RWPE2 (cell line): ENCODE results near the gene AGBL4.

ENCODE experiments used
- ATAC-seq: fragments of 200-7000 bp; cut with Tn5 transposase; 3 replicates; pipeline ENCODE4 v1.9.1; 2021; ENCODE audit warnings: low read depth
- DNase-seq: peaks from one replicate; pipeline ENCODE4 v3.0.0-alpha.2; 2020; ENCODE audit warnings: low spot score
- H3K27ac ChIP-seq: fragments of 450-650 bp; 2 replicates; pipeline ENCODE4 v1.5.1; 2017; ENCODE audit warnings: mild to moderate bottlenecking; ENCODE audit not compliant: poor library complexity, severe bottlenecking
- H3K27me3 ChIP-seq: fragments of 250-450 bp; sonication (Bioruptor Pico); 2 replicates; pipeline ENCODE4 v1.5.1; 2021; ENCODE audit warnings: mild to moderate bottlenecking, moderate library complexity; ENCODE audit not compliant: insufficient read depth, poor library complexity, severe bottlenecking
- H3K36me3 ChIP-seq: fragments of 250-450 bp; sonication (Bioruptor Pico); 2 replicates; pipeline ENCODE4 v1.5.1; 2020; ENCODE audit warnings: low read depth, mild to moderate bottlenecking, moderate library complexity
- H3K4me1 ChIP-seq: fragments of 250-450 bp; sonication (Bioruptor Pico); 2 replicates; pipeline ENCODE4 v1.5.1; 2021; ENCODE audit warnings: mild to moderate bottlenecking, moderate library complexity; ENCODE audit not compliant: insufficient read depth, poor library complexity, severe bottlenecking
- H3K4me3 ChIP-seq: fragments of 250-450 bp; sonication (Bioruptor Pico); 2 replicates; pipeline ENCODE4 v1.5.1; 2021; ENCODE audit warnings: mild to moderate bottlenecking, moderate library complexity; ENCODE audit not compliant: severe bottlenecking
- H3K9me3 ChIP-seq: fragments of 250-450 bp; sonication (Bioruptor Pico); 2 replicates; pipeline ENCODE4 v1.5.1; 2021; ENCODE audit warnings: mild to moderate bottlenecking, moderate library complexity; ENCODE audit not compliant: severe bottlenecking
- CTCF ChIP-seq: fragments of 450-650 bp; IDR thresholded peaks from one replicate; pipeline ENCODE4 v1.5.1; 2017; ENCODE audit warnings: mild to moderate bottlenecking, moderate library complexity; ENCODE audit not compliant: poor library complexity, severe bottlenecking

AGBL4 gene

GRCh38 chr1:48536477-48536876 lies 1487.3 kb downstream of the AGBL4 start:
- ATAC-seq = peak; percentile 56; the same call in 2 of the 3 replicates
- H3K27me3 ChIP-seq = no peaks in the 10 kb centered on the region
- DNase-seq = no peak

GRCh38 chr1:48532976-48533375 lies 1490.8 kb downstream of the AGBL4 start:
- Histone ChIP-seq H3K36me3 (no peaks in the 10 kb centered on the region), H3K4me1 (no peaks in the 10 kb centered on the region), H3K27ac (no peak overlapping the region), H3K27me3 (no peaks in the 10 kb centered on the region), H3K4me3 (no peak overlapping the region), H3K9me3 (no peaks in the 10 kb centered on the region)
- DNase-seq (no peak), ATAC-seq (no peak)
- TF ChIP-seq CTCF = no peak

More at GRCh38 chr1:48536477-48536876, 1487.3 kb downstream of the AGBL4 start:
- Histone ChIP-seq H3K36me3 (no peaks in the 10 kb centered on the region), H3K9me3 (no peaks in the 10 kb centered on the region), H3K4me1 (no peaks in the 10 kb centered on the region), H3K27ac (no peak overlapping the region), H3K4me3 (no peak overlapping the region)
- TF ChIP-seq CTCF = no peak

DNA sequence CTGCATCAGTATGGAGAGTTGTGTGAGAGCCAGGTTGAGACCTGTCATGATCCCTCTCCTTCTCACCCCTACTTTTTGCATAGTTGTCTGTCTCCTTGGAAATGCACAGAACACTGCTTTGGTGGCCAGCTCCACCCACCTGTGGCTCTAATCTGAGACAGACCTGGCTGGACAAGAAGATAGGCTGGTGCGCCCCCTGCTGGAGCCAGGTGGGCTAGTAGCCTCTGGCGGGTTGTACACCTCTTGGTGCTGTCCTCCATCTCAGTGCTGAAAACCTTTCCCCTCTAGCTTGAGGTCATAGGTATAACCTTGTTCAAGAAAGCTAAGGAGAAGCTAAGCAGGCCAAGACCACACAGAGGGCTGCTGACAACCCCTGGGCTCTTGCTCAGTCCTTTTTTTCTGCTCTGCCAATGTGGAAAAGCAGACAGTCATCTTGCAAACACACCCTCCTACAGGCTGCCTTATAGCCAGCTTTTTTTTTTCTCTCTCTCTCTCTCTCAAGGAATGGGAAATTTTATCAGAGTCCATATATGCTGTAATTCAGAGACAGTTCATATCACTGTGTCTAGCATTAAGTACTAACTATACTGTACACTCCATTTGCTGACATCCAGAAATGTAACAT lies 1492.9 kb downstream of the AGBL4 start:
- H3K36me3 ChIP-seq = no peaks in the 10 kb centered on the region
- H3K4me3 ChIP-seq = no peak overlapping the region
- ATAC-seq (peak; percentile 48; the same call in 1 of the 3 replicates), DNase-seq (no peak)
- peak; percentile 60 for TF ChIP-seq CTCF
- no peak overlapping the region for H3K27ac ChIP-seq
- H3K9me3 ChIP-seq = no peaks in the 10 kb centered on the region
- H3K4me1 ChIP-seq = no peaks in the 10 kb centered on the region
- no peaks in the 10 kb centered on the region for H3K27me3 ChIP-seq

GRCh38 chr1:48527051-48527450 lies 1496.7 kb downstream of the AGBL4 start:
- Histone ChIP-seq H3K27me3 (no peaks in the 10 kb centered on the region), H3K4me3 (no peak overlapping the region), H3K36me3 (no peaks in the 10 kb centered on the region), H3K4me1 (no peaks in the 10 kb centered on the region), H3K9me3 (no peaks in the 10 kb centered on the region), H3K27ac (no peak overlapping the region)
- no peak for ATAC-seq
- no peak for TF ChIP-seq CTCF
- no peak for DNase-seq

DNA sequence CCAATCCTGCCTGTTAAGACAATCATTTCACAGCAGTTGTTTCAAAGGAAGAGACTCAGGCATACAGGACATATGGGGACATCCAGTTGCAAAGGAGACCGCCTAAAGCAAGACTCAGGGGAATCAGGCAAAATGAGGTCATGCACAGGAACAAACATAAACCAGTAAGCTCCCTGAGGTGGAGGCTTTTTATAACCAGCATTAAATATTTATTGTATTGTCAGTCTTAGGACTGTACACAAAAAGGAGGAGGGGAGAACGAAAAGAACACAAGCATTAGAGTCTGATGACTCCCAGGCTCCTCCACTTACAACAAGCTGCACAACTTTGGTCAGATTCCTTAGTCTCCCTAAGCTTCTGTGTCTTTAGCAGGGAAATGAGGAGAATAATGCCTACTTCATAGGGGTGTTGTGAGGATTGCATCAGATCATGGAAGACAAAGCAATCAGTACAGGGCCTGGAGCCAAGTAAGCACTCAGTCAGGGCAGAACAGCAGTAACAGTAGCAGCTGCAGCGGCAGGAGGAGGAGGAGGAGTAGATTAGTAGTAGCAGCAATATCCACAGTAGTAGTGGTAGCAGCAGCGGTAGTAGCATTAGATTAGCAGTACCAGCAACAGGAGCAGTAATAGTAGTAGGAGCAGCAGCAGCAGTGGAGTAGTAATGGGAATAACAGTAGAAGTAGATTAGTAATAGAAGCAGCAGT lies 1497.6 kb downstream of the AGBL4 start:
- no peak overlapping the region for H3K27ac ChIP-seq

More for the DNA sequence above, 1497.6 kb downstream of the AGBL4 start:
- H3K4me1 ChIP-seq = no peaks in the 10 kb centered on the region
- peak; percentile 41; the same call in 1 of the 3 replicates for ATAC-seq
- H3K4me3 ChIP-seq = no peak overlapping the region
- no peak for TF ChIP-seq CTCF
- no peaks in the 10 kb centered on the region for H3K36me3 ChIP-seq
- H3K9me3 ChIP-seq = no peaks in the 10 kb centered on the region
- no peak for DNase-seq
- H3K27me3 ChIP-seq = no peaks in the 10 kb centered on the region
